D341Med (cell line): Measurements from ENCODE around the gene CARD8.
"Not testable (repeated sequence)": the region's sequence is repeated elsewhere in the genome, so short reads cannot be mapped to it uniquely, and the experiment has no call there.

ENCODE experiments used
- DNase-seq: peaks from one replicate; pipeline ENCODE4 v3.0.0; 2012; ENCODE audit warnings: low spot score

The CARD8 gene

GRCh38 chr19:48260359-48260714, 4.6 kb upstream of the CARD8 start:
- not testable (repeated sequence) for DNase-seq

- not testable (repeated sequence) for DNase-seq
Measured at GRCh38 chr19:48258992-48259391, 3.3 kb upstream of the CARD8 start.

GRCh38 chr19:48258350-48258749, 2.6 kb upstream of the CARD8 start:
- no peak for DNase-seq

GRCh38 chr19:48254529-48254970, 1.2 kb downstream of the CARD8 start:
- no peak for DNase-seq

GRCh38 chr19:48253999-48254398, 1.7 kb downstream of the CARD8 start:
- DNase-seq, result no peak

GRCh38 chr19:48252609-48253008, 3.1 kb downstream of the CARD8 start:
- DNase-seq, result no peak

GRCh38 chr19:48250290-48251025, 5.3 kb downstream of the CARD8 start:
- no peak for DNase-seq

- no peak for DNase-seq
Measured at GRCh38 chr19:48249502-48250014, 6.2 kb downstream of the CARD8 start.

GRCh38 chr19:48248081-48248833, 7.5 kb downstream of the CARD8 start:
- no peak for DNase-seq

- DNase-seq, result no peak
Measured at GRCh38 chr19:48247212-48247611, 8.5 kb downstream of the CARD8 start.

GRCh38 chr19:48246101-48246500, 9.6 kb downstream of the CARD8 start:
- no peak for DNase-seq

- no peak for DNase-seq
Measured at GRCh38 chr19:48244281-48244680, 11.4 kb downstream of the CARD8 start.

GRCh38 chr19:48241771-48242170, 13.9 kb downstream of the CARD8 start:
- not testable (repeated sequence) for DNase-seq

- no peak for DNase-seq
Measured at GRCh38 chr19:48239582-48240141, 16.1 kb downstream of the CARD8 start.

- DNase-seq, result no peak
Measured at GRCh38 chr19:48239120-48239519, 16.6 kb downstream of the CARD8 start.

- no peak for DNase-seq
Measured at GRCh38 chr19:48237057-48237456, 18.7 kb downstream of the CARD8 start.

- no peak for DNase-seq
Measured at GRCh38 chr19:48230555-48231129, 25.1 kb downstream of the CARD8 start.

GRCh38 chr19:48221628-48222027, 34.1 kb downstream of the CARD8 start:
- no peak for DNase-seq

GRCh38 chr19:48220784-48221183, 34.9 kb downstream of the CARD8 start:
- not testable (repeated sequence) for DNase-seq

- no peak for DNase-seq
Measured at GRCh38 chr19:48218997-48219396, 36.7 kb downstream of the CARD8 start.

- DNase-seq, result no peak
Measured at GRCh38 chr19:48216933-48217332, 38.8 kb downstream of the CARD8 start.

- DNase-seq, result no peak
Measured at GRCh38 chr19:48213959-48214358, 41.8 kb downstream of the CARD8 start.

- DNase-seq, result no peak
Measured at GRCh38 chr19:48210005-48210404, 45.7 kb downstream of the CARD8 start.
